Neural progenitor cell (in vitro differentiated cells): ENCODE results near the gene NUP50.

ENCODE experiments used
- CTCF ChIP-seq: fragments of 200-600 bp; sonication (generic); IDR thresholded peaks from 2 replicates; pipeline ENCODE4 v1.5.1; 2017; ENCODE audit warnings: antibody characterized with exemption, mild to moderate bottlenecking
- EZH2 ChIP-seq: fragments of 200-600 bp; sonication (generic); IDR thresholded peaks from 2 replicates; pipeline ENCODE4 v1.6.1; 2017; ENCODE audit warnings: antibody characterized with exemption, mild to moderate bottlenecking, moderate library complexity
- EZH2phosphoT487 ChIP-seq: fragments of 200-600 bp; sonication (generic); IDR thresholded peaks from 2 replicates; pipeline ENCODE4 v1.6.1; 2017; ENCODE audit warnings: antibody characterized with exemption

GRCh38 chr22:45211435-45211834 lies 47.7 kb downstream of the NUP50 start:
- TF ChIP-seq EZH2phosphoT487, result no peak
- TF ChIP-seq CTCF, result no peak
- no peak for TF ChIP-seq EZH2
